Fibroblast of lung (primary cell): ENCODE results near the gene CEMP1. TPM values are rescaled to one million over a fixed set of nuclear protein-coding genes. Genes with fewer than 3 reads are reported as not detected.

Experiments used
- DNase-seq, 2 donors: peaks; one replicate each; pipeline versions ENCODE4 v3.0.0 to v3.0.0-alpha.2; 2010; ENCODE audit warnings: low read depth in 2 of 2
- H2AFZ ChIP-seq: 2 replicates; pipeline ENCODE4 v1.5.1; 2012; ENCODE audit warnings: low read length, control low read depth, inconsistent platforms
- H3K27ac ChIP-seq: 2 replicates; pipeline ENCODE4 v1.5.1; 2011; ENCODE audit warnings: low read length, control low read depth; ENCODE audit not compliant: insufficient read depth
- H3K27me3 ChIP-seq: 2 replicates; pipeline ENCODE4 v1.5.1; 2011; ENCODE audit warnings: mild to moderate bottlenecking, low read length; ENCODE audit not compliant: control insufficient read depth, insufficient read depth
- H3K36me3 ChIP-seq: 2 replicates; pipeline ENCODE4 v1.5.1; 2011; ENCODE audit warnings: low read length; ENCODE audit not compliant: control insufficient read depth, insufficient read depth
- H3K4me1 ChIP-seq: 2 replicates; pipeline ENCODE4 v1.5.1; 2011; ENCODE audit warnings: low read length; ENCODE audit not compliant: control insufficient read depth, insufficient read depth; ENCODE audit errors: extremely low read depth
- H3K4me2 ChIP-seq: 2 replicates; pipeline ENCODE4 v1.5.1; 2011; ENCODE audit warnings: low read length, control low read depth; ENCODE audit not compliant: insufficient read depth; ENCODE audit errors: extremely low read depth
- H3K4me3 ChIP-seq, 4 experiments: fragments of 200-600 bp in 1 of 4; sonication (generic) in 1 of 4; replicated peaks in 1 of 4; 2 replicates each; pipeline ENCODE4 v1.5.1; 2011 to 2016; ENCODE audit warnings: low read length in 4 of 4, low read depth in 3 of 4, mild to moderate bottlenecking in 3 of 4, control low read depth in 2 of 4, inconsistent platforms in 1 of 4, mixed read lengths in 1 of 4; ENCODE audit not compliant: insufficient read depth in 1 of 4; ENCODE audit errors: control extremely low read depth in 1 of 4
- H3K79me2 ChIP-seq: 2 replicates; pipeline ENCODE4 v1.5.1; 2012; ENCODE audit warnings: mild to moderate bottlenecking, low read length, inconsistent platforms; ENCODE audit not compliant: control insufficient read depth, insufficient read depth
- H3K9ac ChIP-seq: 2 replicates; pipeline ENCODE4 v1.5.1; 2011; ENCODE audit warnings: mild to moderate bottlenecking, low read length, control low read depth; ENCODE audit not compliant: insufficient read depth
- H3K9me3 ChIP-seq: 2 replicates; pipeline ENCODE4 v1.5.1; 2012; ENCODE audit warnings: low read depth, low read length; ENCODE audit not compliant: control insufficient read depth, insufficient read depth
- H4K20me1 ChIP-seq: 2 replicates; pipeline ENCODE4 v1.5.1; 2011; ENCODE audit warnings: low read length; ENCODE audit not compliant: control insufficient read depth, insufficient read depth; ENCODE audit errors: extremely low read depth
- EZH2 ChIP-seq: IDR thresholded peaks from 2 replicates; pipeline ENCODE4 v1.5.1; 2012; ENCODE audit warnings: low read length, control low read depth, mild to moderate bottlenecking; ENCODE audit errors: missing control alignments
- polyA plus RNA-seq, 2 donors: library from polyadenylated mRNA; depleted of rRNA in 1 of 2; stranded (reverse) in 1 of 2; unstranded in 1 of 2; fragments of >200 nt; gene quantifications; 2 replicates each; pipeline ENCODE4 v1.2.1, GENCODE V29; 2011 to 2012; ENCODE audit warnings: missing spikeins in 1 of 2
- total RNA-seq: library from RNA; depleted of rRNA; stranded (reverse); fragments of >200 nt; gene quantifications from 2 replicates; pipeline ENCODE4 v1.2.1, GENCODE V29; 2014
- TF ChIP-seq, protein P1 (sequence below), 2 donors: IDR thresholded peaks in 1 of 2; conservative IDR thresholded peaks in 1 of 2; 1 replicate in 1 of 2; 2 replicates in 1 of 2; pipeline ENCODE4 v1.5.1; 2011 to 2012; ENCODE audit warnings: low read length in 2 of 2, control low read depth in 1 of 2, inconsistent platforms in 1 of 2, low read depth in 1 of 2, mild to moderate bottlenecking in 1 of 2

CEMP1 gene
- total and polyA plus RNA-seq, 2 donors (not counting 1 experiment from before 2014, with no cell fraction given): not detected

DNA sequence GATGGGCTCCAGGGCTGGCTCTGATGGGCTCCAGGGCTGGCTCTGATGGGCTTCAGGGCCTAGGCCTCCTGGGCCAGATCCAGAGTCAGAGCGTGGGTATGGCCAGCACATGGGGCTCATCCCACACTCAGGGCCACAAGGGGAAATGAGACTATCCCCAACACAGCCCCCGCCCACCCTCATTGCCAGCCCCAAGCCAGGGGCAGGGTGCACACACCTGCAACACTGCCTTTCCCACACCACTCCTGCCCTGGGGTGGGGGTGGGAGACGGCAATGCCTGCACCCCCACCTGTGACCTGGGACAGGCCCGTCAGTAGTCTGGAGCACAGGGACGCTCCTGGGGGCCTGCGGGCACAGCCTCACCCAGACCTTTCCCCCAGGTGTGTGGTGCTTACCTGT, 31.8 kb downstream of the CEMP1 start:
- peaks cover 6% of the 10 kb centered on the region for H3K4me1 ChIP-seq
- peaks cover 12% of the 10 kb centered on the region for H3K36me3 ChIP-seq
- H3K79me2 ChIP-seq: no peaks in the 10 kb centered on the region
- H3K4me2 ChIP-seq: no peak overlapping the region
- no peaks in the 10 kb centered on the region for H3K27me3 ChIP-seq
- no peaks in the 10 kb centered on the region for H3K9me3 ChIP-seq
- H2AFZ ChIP-seq: no peak overlapping the region
- no peak overlapping the region for H3K4me3 ChIP-seq
- H3K9ac ChIP-seq: no peak overlapping the region
- DNase-seq: no peak
- no peak overlapping the region for H3K27ac ChIP-seq
- no peaks in the 10 kb centered on the region for H4K20me1 ChIP-seq
- TF ChIP-seq, protein P1, sequence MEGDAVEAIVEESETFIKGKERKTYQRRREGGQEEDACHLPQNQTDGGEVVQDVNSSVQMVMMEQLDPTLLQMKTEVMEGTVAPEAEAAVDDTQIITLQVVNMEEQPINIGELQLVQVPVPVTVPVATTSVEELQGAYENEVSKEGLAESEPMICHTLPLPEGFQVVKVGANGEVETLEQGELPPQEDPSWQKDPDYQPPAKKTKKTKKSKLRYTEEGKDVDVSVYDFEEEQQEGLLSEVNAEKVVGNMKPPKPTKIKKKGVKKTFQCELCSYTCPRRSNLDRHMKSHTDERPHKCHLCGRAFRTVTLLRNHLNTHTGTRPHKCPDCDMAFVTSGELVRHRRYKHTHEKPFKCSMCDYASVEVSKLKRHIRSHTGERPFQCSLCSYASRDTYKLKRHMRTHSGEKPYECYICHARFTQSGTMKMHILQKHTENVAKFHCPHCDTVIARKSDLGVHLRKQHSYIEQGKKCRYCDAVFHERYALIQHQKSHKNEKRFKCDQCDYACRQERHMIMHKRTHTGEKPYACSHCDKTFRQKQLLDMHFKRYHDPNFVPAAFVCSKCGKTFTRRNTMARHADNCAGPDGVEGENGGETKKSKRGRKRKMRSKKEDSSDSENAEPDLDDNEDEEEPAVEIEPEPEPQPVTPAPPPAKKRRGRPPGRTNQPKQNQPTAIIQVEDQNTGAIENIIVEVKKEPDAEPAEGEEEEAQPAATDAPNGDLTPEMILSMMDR (conservative IDR thresholded peaks at IDR 0.05 in 1 of 2, IDR thresholded peaks at IDR 0.05 in 1 of 2; ENCODE audit: low read depth in 1 of 2, low read length in 2 of 2): no peak
- TF ChIP-seq EZH2: no peak

DNA sequence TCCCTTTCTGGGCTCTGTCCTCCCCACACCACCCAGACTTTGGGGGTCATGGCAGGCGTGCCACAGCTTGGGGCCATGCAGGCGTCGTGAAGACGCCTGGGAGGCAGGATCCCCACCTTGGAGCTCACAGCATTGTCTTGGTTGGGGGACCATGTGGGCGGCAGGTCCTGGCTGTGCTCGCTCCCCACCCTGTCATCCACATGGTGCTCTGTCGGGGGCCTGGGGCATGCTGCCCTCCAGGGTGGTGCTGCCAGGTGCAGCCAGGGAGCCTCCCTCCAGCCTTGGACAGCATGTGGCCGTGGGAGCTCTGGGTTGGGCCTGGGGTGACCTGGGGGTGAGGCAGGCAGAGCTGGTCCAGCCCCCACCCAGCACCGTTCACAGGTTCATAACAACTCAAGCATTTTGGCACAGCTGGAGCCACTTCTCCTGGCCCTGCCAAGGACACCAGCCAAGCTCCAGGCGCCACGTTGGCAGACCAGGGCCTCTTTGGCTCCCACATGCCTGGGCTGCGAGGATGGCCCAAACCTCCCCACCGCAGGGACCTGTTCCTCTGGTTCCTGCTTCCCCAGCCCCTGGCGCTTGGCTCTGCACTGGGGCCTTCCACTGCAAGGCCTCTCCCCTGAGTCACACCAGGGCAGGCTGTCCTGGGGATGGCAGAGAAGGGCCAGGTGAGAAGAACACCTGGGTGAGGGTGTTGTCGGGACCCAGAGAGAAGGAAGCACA, 32.5 kb downstream of the CEMP1 start:
- Histone ChIP-seq H3K79me2 (no peaks in the 10 kb centered on the region), H3K9me3 (no peaks in the 10 kb centered on the region), H3K27me3 (no peaks in the 10 kb centered on the region), H3K4me2 (no peak overlapping the region), H3K4me3 (no peak overlapping the region), H4K20me1 (no peaks in the 10 kb centered on the region), H3K4me1 (peaks cover 6% of the 10 kb centered on the region), H3K9ac (no peak overlapping the region), H2AFZ (no peak overlapping the region), H3K36me3 (peaks cover 12% of the 10 kb centered on the region), H3K27ac (no peak overlapping the region)
- DNase-seq: no peak
- TF ChIP-seq, protein P1 (conservative IDR thresholded peaks at IDR 0.05 in 1 of 2, IDR thresholded peaks at IDR 0.05 in 1 of 2; ENCODE audit: low read depth in 1 of 2, low read length in 2 of 2): no peak
- no peak for TF ChIP-seq EZH2

DNA sequence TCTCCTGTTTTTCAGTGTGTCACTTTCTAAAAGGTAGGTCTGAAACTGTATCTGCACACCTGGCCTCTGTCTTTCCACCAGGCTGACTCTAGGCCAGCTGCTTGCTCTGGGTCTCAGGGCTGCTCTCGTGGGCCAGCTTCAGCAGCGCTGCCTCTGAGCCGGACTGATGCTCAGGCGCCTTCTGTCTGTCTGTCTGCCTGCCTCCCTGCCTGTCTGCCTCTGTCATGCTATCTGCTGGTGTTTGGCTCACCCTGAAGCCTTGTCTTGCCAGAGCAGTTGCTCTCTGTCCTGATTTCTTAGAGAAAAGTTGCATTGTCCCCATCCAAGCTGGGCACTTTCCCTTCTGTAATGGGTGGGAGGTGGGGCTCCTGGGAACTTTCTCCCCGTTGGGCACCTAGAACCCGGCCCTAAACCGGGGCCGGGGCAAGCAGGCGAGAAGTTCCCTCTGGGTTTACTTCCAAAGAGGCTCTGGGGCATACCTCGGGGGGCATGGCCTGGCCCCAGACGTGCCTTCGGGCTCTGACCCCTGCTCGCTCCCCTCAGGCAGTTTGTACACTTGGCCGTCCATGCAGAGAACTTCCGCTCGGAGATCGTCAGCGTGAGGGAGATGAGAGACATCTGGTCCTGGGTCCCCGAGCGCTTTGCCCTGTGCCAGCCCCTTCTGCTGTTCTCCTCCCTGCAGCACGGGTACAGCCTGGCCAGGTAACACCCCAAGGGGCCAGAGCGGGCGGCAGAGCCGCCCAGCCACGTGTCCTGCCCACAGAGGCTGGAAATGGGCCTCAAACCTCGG, 33.3 kb downstream of the CEMP1 start:
- Histone ChIP-seq H3K27ac (no peak overlapping the region), H3K4me2 (peak overlapping the region; percentile 4), H3K79me2 (no peaks in the 10 kb centered on the region), H3K4me1 (peaks cover 6% of the 10 kb centered on the region), H3K4me3 (no peak overlapping the region), H3K9me3 (no peaks in the 10 kb centered on the region), H4K20me1 (no peaks in the 10 kb centered on the region), H3K27me3 (no peaks in the 10 kb centered on the region), H3K9ac (no peak overlapping the region), H2AFZ (no peak overlapping the region), H3K36me3 (peaks cover 12% of the 10 kb centered on the region)
- TF ChIP-seq, protein P1 (conservative IDR thresholded peaks at IDR 0.05 in 1 of 2, IDR thresholded peaks at IDR 0.05 in 1 of 2; ENCODE audit: low read depth in 1 of 2, low read length in 2 of 2): no peak
- TF ChIP-seq EZH2: no peak
- no peak for DNase-seq
